Measurements from ENCODE around the gene DCLRE1A. TPM values are rescaled to one million over a fixed set of nuclear protein-coding genes. Genes with fewer than 3 reads are reported as not detected.

Gene DCLRE1A
- polyA plus RNA-seq, 1 donor from 2014 or later = 11.6 TPM

GRCh38 chr10:113890769-113891168 lies 36.9 kb upstream of the DCLRE1A start:
- no peaks in the 10 kb centered on the region for H3K36me3 ChIP-seq (ENCODE audit: insufficient read depth, low read length)
- TF ChIP-seq EZH2 (IDR thresholded peaks at IDR 0.05; ENCODE audit: borderline replicate concordance, insufficient read depth, low read length, poor library complexity, severe bottlenecking) (no peak), EP300 (conservative IDR thresholded peaks at IDR 0.05; ENCODE audit: poor library complexity, severe bottlenecking) (no peak), MXI1 (conservative IDR thresholded peaks at IDR 0.05; ENCODE audit: poor library complexity, severe bottlenecking) (no peak), POLR2AphosphoS5 (IDR thresholded peaks at IDR 0.05) (no peak), CTCF (IDR thresholded peaks at IDR 0.05; ENCODE audit: poor library complexity, severe bottlenecking) (no peak), SMC3 (conservative IDR thresholded peaks at IDR 0.05; ENCODE audit: poor library complexity) (no peak)
- no peaks in the 10 kb centered on the region for H3K27me3 ChIP-seq (ENCODE audit: insufficient read depth, low read depth, low read length)
- no peak overlapping the region for H3K4me2 ChIP-seq (ENCODE audit: low read length)
- H3K79me2 ChIP-seq (replicated peaks; ENCODE audit: insufficient read depth, low read length) = no peaks in the 10 kb centered on the region
- no peaks in the 10 kb centered on the region for H4K20me1 ChIP-seq (ENCODE audit: insufficient read depth)
- peaks cover 7% of the 10 kb centered on the region for H3K9me3 ChIP-seq (ENCODE audit: low read length)
- no peak overlapping the region for H2AFZ ChIP-seq (ENCODE audit: low read depth, low read length)
- H3K9ac ChIP-seq (ENCODE audit: low read length) = no peak overlapping the region
- no peaks in the 10 kb centered on the region for H3K9me2 ChIP-seq (ENCODE audit: insufficient read depth, low read length)
- H3K27ac ChIP-seq (ENCODE audit: low read length) = no peak overlapping the region
- no peak overlapping the region for H3K4me3 ChIP-seq (ENCODE audit: low read length)
- no peaks in the 10 kb centered on the region for H3F3A ChIP-seq (ENCODE audit: insufficient read depth, low read length, poor library complexity, severe bottlenecking)

GRCh38 chr10:113889911-113890310 lies 36.0 kb upstream of the DCLRE1A start:
- Histone ChIP-seq H3K4me3 (ENCODE audit: low read length) (no peak overlapping the region), H3K27me3 (ENCODE audit: insufficient read depth, low read depth, low read length) (no peaks in the 10 kb centered on the region)
- TF ChIP-seq REST (IDR thresholded peaks at IDR 0.05; ENCODE audit: borderline replicate concordance) (no peak), CTCF (IDR thresholded peaks at IDR 0.05; ENCODE audit: poor library complexity, severe bottlenecking) (no peak), EP300 (conservative IDR thresholded peaks at IDR 0.05; ENCODE audit: poor library complexity, severe bottlenecking) (no peak), POLR2AphosphoS5 (IDR thresholded peaks at IDR 0.05) (no peak), MXI1 (conservative IDR thresholded peaks at IDR 0.05; ENCODE audit: poor library complexity, severe bottlenecking) (no peak), RAD21 (conservative IDR thresholded peaks at IDR 0.05) (no peak), SMC3 (conservative IDR thresholded peaks at IDR 0.05; ENCODE audit: poor library complexity) (no peak), TAF1 (IDR thresholded peaks at IDR 0.05; ENCODE audit: low read depth) (no peak), EZH2 (IDR thresholded peaks at IDR 0.05; ENCODE audit: borderline replicate concordance, insufficient read depth, low read length, poor library complexity, severe bottlenecking) (no peak)

More at GRCh38 chr10:113889911-113890310, 36.0 kb upstream of the DCLRE1A start:
- Histone ChIP-seq H3K36me3 (ENCODE audit: insufficient read depth, low read length) (no peaks in the 10 kb centered on the region), H3K79me2 (replicated peaks; ENCODE audit: insufficient read depth, low read length) (no peaks in the 10 kb centered on the region), H2AFZ (ENCODE audit: low read depth, low read length) (no peak overlapping the region), H3K4me2 (ENCODE audit: low read length) (no peak overlapping the region), H3K9me3 (ENCODE audit: low read length) (peaks cover 7% of the 10 kb centered on the region), H4K20me1 (ENCODE audit: insufficient read depth) (no peaks in the 10 kb centered on the region), H3K9me2 (ENCODE audit: insufficient read depth, low read length) (no peaks in the 10 kb centered on the region), H3K9ac (ENCODE audit: low read length) (no peak overlapping the region), H3F3A (ENCODE audit: insufficient read depth, low read length, poor library complexity, severe bottlenecking) (no peaks in the 10 kb centered on the region), H3K27ac (ENCODE audit: low read length) (no peak overlapping the region)

Data from neural cell (in vitro differentiated cells).